GM12878 (cell line): ENCODE data around the gene PIK3R5. TPM values are rescaled to one million over a fixed set of nuclear protein-coding genes. Genes with fewer than 3 reads are reported as not detected.

Source experiments
- ATAC-seq: fragments of 200-7000 bp; cut with Tn5 transposase; 3 replicates; pipeline ENCODE4 v1.9.1; 2020; ENCODE audit warnings: mild to moderate bottlenecking, moderate library complexity
- BruUV-seq: library from RNA; stranded (reverse); fragments of 400-500 nt; replicated peaks from 2 replicates; lab custom pipeline; 2021; lab: Mats Ljungman, UMichigan
- CTCF ChIA-PET: fragments of 300-600 bp; sonication (Branson Sonifier 250); formaldehyde crosslinking; extraction: SDS; loops from one replicate; lab custom pipeline; 2021; ENCODE audit warnings: inconsistent platforms; lab: Yijun Ruan, JAX
- POLR2A ChIA-PET: fragments of 350-600 bp; formaldehyde crosslinking; extraction: SDS; loops from one replicate; lab custom pipeline; 2021; ENCODE audit warnings: inconsistent platforms; lab: Charles Lee
- RAD21 ChIA-PET: fragments of 300-600 bp; sonication (Branson Sonifier 250); formaldehyde crosslinking; loops from one replicate; lab custom pipeline; 2023; ENCODE audit warnings: antibody characterized with exemption; ENCODE audit not compliant: unreplicated experiment; lab: Charles Lee
- SMC1A ChIA-PET: fragments of 300-600 bp; sonication (Branson Sonifier 250); formaldehyde crosslinking; loops from one replicate; lab custom pipeline; 2023; ENCODE audit not compliant: unreplicated experiment, uncharacterized antibody; lab: Charles Lee
- DNase-seq: peaks from one replicate; pipeline ENCODE4 v3.0.0-alpha.2; 2011; ENCODE audit warnings: low read depth, low spot score
- FAIRE-seq: peaks from 3 replicates; lab custom pipeline; 2011; peaks lifted over from hg19 to GRCh38; lab: Jason Lieb, UNC
- H2AFZ ChIP-seq: 2 replicates; pipeline ENCODE4 v1.6.0; 2011; ENCODE audit warnings: low read depth, low read length, control low read depth; ENCODE audit not compliant: control insufficient read depth
- H3K27ac ChIP-seq: 2 replicates; pipeline ENCODE4 v1.5.1; 2011; ENCODE audit warnings: control low read depth; ENCODE audit not compliant: control insufficient read depth, insufficient read depth
- H3K27me3 ChIP-seq, 2 experiments: replicated peaks in 1 of 2; 2 replicates each; pipeline versions ENCODE4 v1.6.0 to v1.6.1; 2011; ENCODE audit warnings: low read length in 1 of 2; ENCODE audit not compliant: control insufficient read depth in 2 of 2, insufficient read depth in 2 of 2
- H3K36me3 ChIP-seq, 2 experiments: 2 replicates each; pipeline ENCODE4 v1.5.1; 2011; ENCODE audit warnings: low read length in 1 of 2; ENCODE audit not compliant: control insufficient read depth in 2 of 2, insufficient read depth in 2 of 2
- H3K4me1 ChIP-seq: 2 replicates; pipeline ENCODE4 v1.6.1; 2011; ENCODE audit warnings: mild to moderate bottlenecking, low read length, moderate library complexity, mixed read lengths; ENCODE audit not compliant: control insufficient read depth, insufficient read depth
- H3K4me2 ChIP-seq: 2 replicates; pipeline ENCODE4 v1.6.0; 2011; ENCODE audit warnings: control low read depth; ENCODE audit not compliant: control insufficient read depth, insufficient read depth
- H3K4me3 ChIP-seq: fragments of 200-600 bp; sonication (generic); 2 replicates; pipeline ENCODE4 v1.5.1; 2016
- H3K79me2 ChIP-seq: 2 replicates; pipeline ENCODE4 v1.6.0; 2011; ENCODE audit warnings: low read length; ENCODE audit not compliant: control insufficient read depth, insufficient read depth
- H3K9ac ChIP-seq: 2 replicates; pipeline ENCODE4 v1.8.0; 2011; ENCODE audit warnings: low read length, control low read depth, mixed read lengths; ENCODE audit not compliant: control insufficient read depth, insufficient read depth
- H3K9me3 ChIP-seq: replicated peaks from 3 replicates; pipeline ENCODE4 v1.5.1; 2011; ENCODE audit warnings: mild to moderate bottlenecking, low read length; ENCODE audit not compliant: control insufficient read depth, insufficient read depth
- H4K20me1 ChIP-seq: 2 replicates; pipeline ENCODE4 v1.6.0; 2011; ENCODE audit not compliant: control insufficient read depth, insufficient read depth
- BCL3 ChIP-seq: IDR thresholded peaks from 2 replicates; pipeline ENCODE4 v1.6.1; 2011; ENCODE audit warnings: borderline replicate concordance, low read depth, mild to moderate bottlenecking, moderate library complexity, low read length; ENCODE audit not compliant: insufficient read depth, poor library complexity, severe bottlenecking
- CREM ChIP-seq: IDR thresholded peaks from 2 replicates; pipeline ENCODE4 v1.6.1; 2014; ENCODE audit warnings: antibody characterized with exemption, low read depth
- CTCF ChIP-seq, 3 experiments: IDR thresholded peaks in 2 of 3; conservative IDR thresholded peaks in 1 of 3; 2 replicates each; pipeline ENCODE4 v1.5.1; 2011; ENCODE audit warnings: low read depth in 3 of 3, low read length in 3 of 3, mild to moderate bottlenecking in 3 of 3, control low read depth in 2 of 3, moderate library complexity in 2 of 3, inconsistent platforms in 1 of 3, mixed read lengths in 1 of 3; ENCODE audit not compliant: control insufficient read depth in 2 of 3, insufficient read depth in 1 of 3; ENCODE audit errors: extremely low read depth in 1 of 3
- EED ChIP-seq: sonication (generic); IDR thresholded peaks from 2 replicates; pipeline ENCODE4 v1.6.1; 2016; ENCODE audit warnings: antibody characterized with exemption, low read depth
- ETV6 ChIP-seq, 2 experiments: fragments of 450-650 bp in 1 of 2; IDR thresholded peaks in 1 of 2; conservative IDR thresholded peaks in 1 of 2; 2 replicates each; pipeline ENCODE4 v1.6.1; 2014; ENCODE audit warnings: antibody characterized with exemption in 1 of 2, borderline replicate concordance in 1 of 2, low read depth in 1 of 2, mild to moderate bottlenecking in 1 of 2, moderate library complexity in 1 of 2
- IKZF1 ChIP-seq: fragments of 450-650 bp; conservative IDR thresholded peaks from 2 replicates; pipeline ENCODE4 v1.6.1; 2017; ENCODE audit warnings: antibody characterized with exemption, mild to moderate bottlenecking
- IKZF2 ChIP-seq, 2 experiments: fragments of 450-650 bp; IDR thresholded peaks; 2 replicates each; pipeline ENCODE4 v1.6.1; 2017; ENCODE audit warnings: mild to moderate bottlenecking in 2 of 2, moderate library complexity in 2 of 2
- JUNB ChIP-seq: IDR thresholded peaks from 2 replicates; pipeline ENCODE4 v1.6.1; 2016; ENCODE audit warnings: antibody characterized with exemption, mild to moderate bottlenecking
- MEF2B ChIP-seq: fragments of 450-650 bp; IDR thresholded peaks from 2 replicates; pipeline ENCODE4 v1.6.1; 2018; ENCODE audit warnings: mild to moderate bottlenecking, moderate library complexity; ENCODE audit not compliant: partially characterized antibody, poor library complexity, severe bottlenecking
- NBN ChIP-seq: fragments of 450-650 bp; IDR thresholded peaks from 2 replicates; pipeline ENCODE4 v1.6.1; 2016
- NFIC ChIP-seq: IDR thresholded peaks from 2 replicates; pipeline ENCODE4 v1.6.1; 2012; ENCODE audit warnings: low read depth, mild to moderate bottlenecking, inconsistent platforms, low read length, moderate library complexity
- NR2F1 ChIP-seq: fragments of 450-650 bp; conservative IDR thresholded peaks from 2 replicates; pipeline ENCODE4 v1.6.1; 2017; ENCODE audit warnings: mild to moderate bottlenecking
- POLR2AphosphoS2 ChIP-seq: IDR thresholded peaks from 2 replicates; pipeline ENCODE4 v1.6.1; 2011; ENCODE audit warnings: low read depth, mild to moderate bottlenecking, low read length, improper control_type of control experiment, moderate library complexity
- RAD21 ChIP-seq: IDR thresholded peaks from 2 replicates; pipeline ENCODE4 v1.6.1; 2011; ENCODE audit warnings: mild to moderate bottlenecking, low read depth, low read length, moderate library complexity; ENCODE audit not compliant: insufficient read depth
- RELA ChIP-seq: fragments of 450-650 bp; IDR thresholded peaks from 2 replicates; pipeline ENCODE4 v1.8.0; 2014; ENCODE audit warnings: borderline replicate concordance; ENCODE audit not compliant: partially characterized antibody
- RUNX3 ChIP-seq: IDR thresholded peaks from 2 replicates; pipeline ENCODE4 v1.6.1; 2012; ENCODE audit warnings: low read length, inconsistent platforms
- SMC3 ChIP-seq: IDR thresholded peaks from 2 replicates; pipeline ENCODE4 v1.6.1; 2011; ENCODE audit warnings: low read length, improper control_type of control experiment, borderline replicate concordance
- TCF7 ChIP-seq: IDR thresholded peaks from 2 replicates; pipeline ENCODE4 v1.6.1; 2014; ENCODE audit warnings: antibody characterized with exemption, borderline replicate concordance
- YY1 ChIP-seq: IDR thresholded peaks from 2 replicates; pipeline ENCODE4 v1.6.1; 2011; ENCODE audit warnings: low read depth, mild to moderate bottlenecking, low read length
- ZBED1 ChIP-seq: IDR thresholded peaks from 2 replicates; pipeline ENCODE4 v1.6.1; 2016; ENCODE audit warnings: borderline replicate concordance
- ZNF384 ChIP-seq: IDR thresholded peaks from 2 replicates; pipeline ENCODE4 v1.6.1; 2012; ENCODE audit warnings: low read depth, mild to moderate bottlenecking, low read length, improper control_type of control experiment, borderline replicate concordance
- WGBS: methylation state at CpG from one replicate; pipeline ENCODE4 v1.1.6; 2016; ENCODE audit warnings: low lambda C conversion rate; ENCODE audit not compliant: insufficient replicate concordance, insufficient coverage; ENCODE audit errors: missing lambda C conversion rate; 5-methylcytosine and 5-hydroxymethylcytosine counted together
- in situ Hi-C: fragments of 300-500 bp; cut with MboI; formaldehyde crosslinking; loops from 9 replicates; pipeline ENCODE4 v1.14.3; 2018; ENCODE audit warnings: mixed read lengths
- intact Hi-C: fragments of 100-400 bp; cut with micrococcal nuclease; formaldehyde crosslinking; loops from one replicate; pipeline ENCODE4 v1.14.2; 2022; ENCODE audit not compliant: unreplicated experiment
- polyA plus RNA-seq, 11 experiments: library from polyadenylated mRNA; depleted of rRNA in 4 of 11; unstranded in 6 of 11; stranded (reverse) in 5 of 11; fragments of >200 nt; fragmentation: Nextera tagmentation in 4 of 11; fragmentation: Illumina TruSeq in 1 of 11; extraction: Ambion mirVana in 4 of 11; extraction: Trizol in 1 of 11; gene quantifications; 1 replicate in 1 of 11; 2 replicates in 10 of 11; pipeline versions ENCODE4 v1.2.1 to v1.2.3, GENCODE V29; 2011 to 2016; ENCODE audit warnings: inconsistent platforms in 2 of 11, missing spikeins in 2 of 11, low read depth in 1 of 11
- total RNA-seq, 4 experiments: library from RNA; depleted of rRNA in 3 of 4; stranded (reverse); fragments of >200 nt in 3 of 4; fragmentation: Illumina TruSeq in 1 of 4; extraction: Trizol in 1 of 4; gene quantifications; 2 replicates each; pipeline versions ENCODE4 v1.2.1 to v1.2.3, GENCODE V29; 2013 to 2021

PIK3R5 gene
- total and polyA plus RNA-seq, 10 of the 15 experiments (the other 5 are each of a cell fraction or from before 2014, with no cell fraction given) = 9.5 to 50.8 (median 35.5) TPM

- Histone ChIP-seq H4K20me1 (no peaks in the 10 kb centered on the region), H3K79me2 (no peaks in the 10 kb centered on the region), H3K4me3 (no peak overlapping the region), H3K27ac (no peak overlapping the region; the same call in 1 of the 2 replicates), H3K9ac (no peak overlapping the region), H2AFZ (peak overlapping the region; percentile 41), H3K27me3 (no peaks in the 10 kb centered on the region), H3K4me2 (no peak overlapping the region), H3K4me1 (peaks cover 15% of the 10 kb centered on the region), H3K9me3 (no peaks in the 10 kb centered on the region; the same call in 1 of the 3 replicates), H3K36me3 (no peaks in the 10 kb centered on the region)
- FAIRE-seq (no peak), ATAC-seq (peak; percentile 77), DNase-seq (peak; percentile 34)
- SMC1A ChIA-PET = interaction anchor here (0.8 to 4.5 kb wide), 7 partner anchors 9 to 298 kb away, joined by 3 to 37 read pairs (median 8); no protein-coding TSS in a partner anchor
- CTCF ChIA-PET = interaction anchor here (0.8 to 7.9 kb wide), 9 partner anchors 9 to 526 kb away, joined by 3 to 162 read pairs (median 4); no protein-coding TSS in a partner anchor
- POLR2A ChIA-PET = interaction anchor here (0.8 to 1.4 kb wide), 3 partner anchors 10 to 54 kb away, joined by 3 to 5 read pairs (median 3); no protein-coding TSS in a partner anchor
- WGBS = 8% methylated on average over 7 of the region's 7 CpGs
- BruUV-seq = no TSS peak
- in situ Hi-C loops = no loop called here
- RAD21 ChIA-PET = interaction anchor here (0.9 to 4.7 kb wide), 8 partner anchors 17 to 297 kb away, joined by 3 to 52 read pairs (median 8); partner anchors contain the start of gene PIK3R5
- intact Hi-C loops = loop anchor here (5.0 to 10.0 kb wide), 5 partner anchors 37 to 528 kb away; no protein-coding TSS in a partner anchor
- TF ChIP-seq SMC3 (peak; percentile 60), JUNB (0 out of 2 replicates have a peak, but pooled peaks have one; percentile 17), RAD21 (peak; percentile 70), NR2F1 (0 out of 2 replicates have a peak, but pooled peaks have one; percentile 32), YY1 (0 out of 2 replicates have a peak, but pooled peaks have one; percentile 56), IKZF2 (IDR thresholded peaks at IDR 0.05) (peak; percentile 61 to 71), RELA (no peak), ZBED1 (peak; percentile 63; the same call in 1 of the 2 replicates), RUNX3 (peak; percentile 36; the same call in 1 of the 2 replicates), MEF2B (peak; percentile 47), EED (peak; percentile 84), ETV6 (conservative IDR thresholded peaks at IDR 0.05 in 1 of 2, IDR thresholded peaks at IDR 0.05 in 1 of 2; ENCODE audit: borderline replicate concordance in 1 of 2, low read depth in 1 of 2) (0 out of 4 replicates have a peak, but pooled peaks of 1 of the 2 experiments have one; percentile 48), BCL3 (peak; percentile 34), TCF7 (no peak), CTCF (IDR thresholded peaks at IDR 0.05 in 2 of 3, conservative IDR thresholded peaks at IDR 0.05 in 1 of 3; ENCODE audit: control insufficient read depth in 2 of 3, extremely low read depth in 1 of 3, insufficient read depth in 1 of 3, low read depth in 3 of 3, low read length in 3 of 3) (peak; percentile 53 to 88 (median 88)), CREM (0 out of 2 replicates have a peak, but pooled peaks have one; percentile 34), POLR2AphosphoS2 (no peak), NFIC (peak; percentile 49; the same call in 1 of the 2 replicates), ZNF384 (peak; percentile 25; the same call in 1 of the 2 replicates), IKZF1 (peak; percentile 43; the same call in 1 of the 2 replicates), NBN (no peak)
Measured at GRCh38 chr17:8994319-8994718, 28.8 kb upstream of the PIK3R5 start.
